GM10266 (cell line): ENCODE measurements around the gene DNAL1.

Experiments used
- DNase-seq: peaks from one replicate; pipeline ENCODE4 v3.0.0; 2012; ENCODE audit errors: extremely low spot score
- TF ChIP-seq, protein P1 (sequence below): IDR thresholded peaks from 2 replicates; pipeline ENCODE4 v1.5.1; 2012; ENCODE audit warnings: mild to moderate bottlenecking, low read depth; ENCODE audit not compliant: control insufficient read depth, insufficient read depth; ENCODE audit errors: missing control alignments

The DNAL1 gene

GRCh38 chr14:73721101-73721821, 76.5 kb downstream of the DNAL1 start:
- TF ChIP-seq, protein P1, sequence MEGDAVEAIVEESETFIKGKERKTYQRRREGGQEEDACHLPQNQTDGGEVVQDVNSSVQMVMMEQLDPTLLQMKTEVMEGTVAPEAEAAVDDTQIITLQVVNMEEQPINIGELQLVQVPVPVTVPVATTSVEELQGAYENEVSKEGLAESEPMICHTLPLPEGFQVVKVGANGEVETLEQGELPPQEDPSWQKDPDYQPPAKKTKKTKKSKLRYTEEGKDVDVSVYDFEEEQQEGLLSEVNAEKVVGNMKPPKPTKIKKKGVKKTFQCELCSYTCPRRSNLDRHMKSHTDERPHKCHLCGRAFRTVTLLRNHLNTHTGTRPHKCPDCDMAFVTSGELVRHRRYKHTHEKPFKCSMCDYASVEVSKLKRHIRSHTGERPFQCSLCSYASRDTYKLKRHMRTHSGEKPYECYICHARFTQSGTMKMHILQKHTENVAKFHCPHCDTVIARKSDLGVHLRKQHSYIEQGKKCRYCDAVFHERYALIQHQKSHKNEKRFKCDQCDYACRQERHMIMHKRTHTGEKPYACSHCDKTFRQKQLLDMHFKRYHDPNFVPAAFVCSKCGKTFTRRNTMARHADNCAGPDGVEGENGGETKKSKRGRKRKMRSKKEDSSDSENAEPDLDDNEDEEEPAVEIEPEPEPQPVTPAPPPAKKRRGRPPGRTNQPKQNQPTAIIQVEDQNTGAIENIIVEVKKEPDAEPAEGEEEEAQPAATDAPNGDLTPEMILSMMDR, result no peak

DNA sequence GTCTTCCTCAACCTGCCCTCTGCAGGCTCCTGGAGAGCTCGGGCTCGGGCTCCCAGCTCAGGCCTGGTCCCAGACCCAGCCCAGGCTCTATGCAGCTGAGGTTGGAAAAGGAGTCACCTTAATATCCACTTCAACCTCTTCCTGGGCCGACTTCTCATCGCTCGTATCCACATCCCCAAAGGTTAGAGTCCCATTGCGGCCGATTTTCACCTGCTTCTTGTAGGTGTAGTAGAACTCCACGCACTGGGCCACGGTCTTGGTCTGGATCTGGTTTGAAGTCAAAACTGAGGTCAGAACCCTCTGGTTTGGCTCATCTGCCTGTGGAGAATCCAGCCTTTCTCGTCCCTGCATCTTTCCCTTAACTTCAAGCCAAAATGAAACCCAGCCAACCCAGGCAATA, 77.8 kb downstream of the DNAL1 start:
- DNase-seq, result no peak
- TF ChIP-seq, protein P1, result no peak

More at GRCh38 chr14:73721101-73721821, 76.5 kb downstream of the DNAL1 start:
- no peak for DNase-seq

- DNase-seq, result no peak
- TF ChIP-seq, protein P1, result no peak
Observed at GRCh38 chr14:73723406-73723796, 78.6 kb downstream of the DNAL1 start.

- TF ChIP-seq, protein P1, result no peak
- DNase-seq, result no peak
Observed at GRCh38 chr14:73723797-73724661, 79.2 kb downstream of the DNAL1 start.

- TF ChIP-seq, protein P1, result no peak
- DNase-seq, result no peak
Observed at GRCh38 chr14:73724696-73725095, 79.9 kb downstream of the DNAL1 start.

DNA sequence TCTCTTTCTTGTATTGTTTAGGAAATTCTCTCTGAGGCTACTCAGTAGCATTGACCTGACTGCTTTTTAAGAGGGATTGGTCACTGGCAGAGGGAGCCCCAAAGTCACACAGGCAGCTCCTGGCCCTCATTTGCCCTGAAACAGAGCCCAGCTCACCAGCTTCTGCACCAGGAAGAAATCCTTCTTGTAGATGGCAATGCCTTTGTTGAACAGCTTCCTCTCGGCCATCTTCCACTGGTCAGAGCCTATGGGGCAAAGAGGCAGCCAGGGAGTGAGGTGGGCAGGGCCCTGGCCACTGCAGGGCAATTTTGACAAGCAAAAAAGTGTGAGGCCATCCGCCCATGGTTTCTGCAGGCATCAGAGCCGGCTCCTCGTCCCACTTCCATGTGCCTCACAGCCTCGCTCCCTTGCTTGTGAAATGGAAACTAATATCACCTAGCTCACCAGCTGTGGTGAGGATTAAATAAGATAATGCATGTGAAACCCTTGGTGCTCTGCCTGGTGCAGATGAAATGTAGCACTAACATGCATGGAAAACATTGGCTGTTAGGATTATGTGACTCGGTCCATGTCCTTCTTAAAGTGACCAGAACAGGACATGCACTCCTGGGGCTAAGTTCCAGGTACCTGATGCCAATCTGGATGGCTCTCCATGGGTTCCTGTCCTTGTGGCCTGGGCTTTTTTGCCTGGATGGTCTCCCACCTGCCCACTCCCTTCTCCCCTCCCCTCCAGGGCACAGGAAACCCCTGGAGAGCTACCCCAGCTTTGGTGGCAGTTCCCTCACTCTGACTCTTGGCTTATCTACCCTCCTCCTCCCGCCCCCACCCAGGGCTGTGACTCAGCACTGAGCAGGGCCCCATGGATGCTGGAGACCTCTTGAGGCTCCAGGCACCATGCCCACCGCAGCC, 80.6 kb downstream of the DNAL1 start:
- DNase-seq, result no peak
- TF ChIP-seq, protein P1, result no peak
